ENCODE results near the gene PARD3. TPM values are rescaled to one million over a fixed set of nuclear protein-coding genes. Genes with fewer than 3 reads are reported as not detected.

Gene PARD3
- total and polyA plus RNA-seq, 3 donors from 2014 or later = 31.8 to 59.5 (median 49.5) TPM

DNA sequence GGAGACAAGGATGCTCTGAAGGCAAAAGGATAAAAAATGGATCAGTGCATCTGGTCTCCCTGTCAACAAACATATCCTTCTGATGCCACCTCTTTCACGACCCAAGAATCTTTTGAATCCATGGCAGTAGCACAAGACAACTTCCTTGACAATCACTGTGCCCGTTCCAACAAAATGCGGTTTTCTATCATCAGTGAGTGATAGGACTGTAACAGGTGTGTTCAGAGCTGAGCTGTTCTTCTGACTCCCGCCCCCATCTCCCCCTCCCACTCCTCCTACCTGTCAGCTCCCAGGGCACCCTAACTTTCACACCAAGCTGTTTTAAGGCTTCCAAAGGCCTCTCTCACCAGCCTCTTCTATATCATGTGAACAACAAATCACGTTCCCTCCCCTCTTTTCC, 74.8 kb downstream of the PARD3 start:
- peak overlapping the region; percentile 17 to 45 for H3K27ac ChIP-seq
- no peak overlapping the region for H3K4me3 ChIP-seq
- no peaks in the 10 kb centered on the region for H3K27me3 ChIP-seq
- WGBS, 2 donors = 39 to 53% methylated on average over 5 of the region's 5 CpGs
- no peak for TF ChIP-seq POLR2A (IDR thresholded peaks at IDR 0.05)
- TF ChIP-seq, protein P1, sequence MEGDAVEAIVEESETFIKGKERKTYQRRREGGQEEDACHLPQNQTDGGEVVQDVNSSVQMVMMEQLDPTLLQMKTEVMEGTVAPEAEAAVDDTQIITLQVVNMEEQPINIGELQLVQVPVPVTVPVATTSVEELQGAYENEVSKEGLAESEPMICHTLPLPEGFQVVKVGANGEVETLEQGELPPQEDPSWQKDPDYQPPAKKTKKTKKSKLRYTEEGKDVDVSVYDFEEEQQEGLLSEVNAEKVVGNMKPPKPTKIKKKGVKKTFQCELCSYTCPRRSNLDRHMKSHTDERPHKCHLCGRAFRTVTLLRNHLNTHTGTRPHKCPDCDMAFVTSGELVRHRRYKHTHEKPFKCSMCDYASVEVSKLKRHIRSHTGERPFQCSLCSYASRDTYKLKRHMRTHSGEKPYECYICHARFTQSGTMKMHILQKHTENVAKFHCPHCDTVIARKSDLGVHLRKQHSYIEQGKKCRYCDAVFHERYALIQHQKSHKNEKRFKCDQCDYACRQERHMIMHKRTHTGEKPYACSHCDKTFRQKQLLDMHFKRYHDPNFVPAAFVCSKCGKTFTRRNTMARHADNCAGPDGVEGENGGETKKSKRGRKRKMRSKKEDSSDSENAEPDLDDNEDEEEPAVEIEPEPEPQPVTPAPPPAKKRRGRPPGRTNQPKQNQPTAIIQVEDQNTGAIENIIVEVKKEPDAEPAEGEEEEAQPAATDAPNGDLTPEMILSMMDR (IDR thresholded peaks at IDR 0.05) = no peak
- H3K36me3 ChIP-seq (ENCODE audit: low read depth, missing control alignments) = no peaks in the 10 kb centered on the region
- intact Hi-C loops (cut with DNase I; ENCODE audit: low total_unique reads) = no loop called here
- no peak for DNase-seq
- H3K4me1 ChIP-seq = peaks cover 22% of the 10 kb centered on the region
- H3K9me3 ChIP-seq = no peaks in the 10 kb centered on the region

DNA sequence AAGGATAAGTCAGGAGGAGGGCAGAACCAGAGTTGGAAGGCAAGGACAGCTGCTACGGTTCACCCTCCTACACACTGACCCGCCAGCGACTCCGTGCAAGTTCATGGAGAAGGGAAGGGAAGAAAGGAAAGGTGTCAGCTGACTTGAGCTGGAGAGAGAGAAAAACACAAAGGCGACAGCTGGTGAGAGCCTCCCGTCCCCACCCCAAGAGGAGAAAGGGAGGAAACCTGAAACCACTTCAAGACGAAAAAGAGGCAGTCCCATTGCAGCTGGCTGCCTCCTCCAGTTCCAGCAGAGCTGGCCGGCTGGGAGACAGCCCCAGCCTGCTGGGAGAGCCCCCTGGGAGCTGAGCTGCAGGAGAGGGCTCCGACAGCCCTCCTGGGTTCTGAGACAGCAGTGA, 75.2 kb downstream of the PARD3 start:
- WGBS, 2 donors = 10 to 50% methylated on average over 8 to 9 of the region's 9 CpGs
- DNase-seq = peak; percentile 87
- H3K27ac ChIP-seq = peak overlapping the region; percentile 17 to 45
- H3K4me1 ChIP-seq = peaks cover 22% of the 10 kb centered on the region
- no peak overlapping the region for H3K4me3 ChIP-seq
- intact Hi-C loops (cut with DNase I; ENCODE audit: low total_unique reads) = no loop called here
- no peak for TF ChIP-seq POLR2A (IDR thresholded peaks at IDR 0.05)
- TF ChIP-seq, protein P1 (IDR thresholded peaks at IDR 0.05) = no peak
- no peaks in the 10 kb centered on the region for H3K9me3 ChIP-seq
- H3K36me3 ChIP-seq (ENCODE audit: low read depth, missing control alignments) = no peaks in the 10 kb centered on the region
- H3K27me3 ChIP-seq = no peaks in the 10 kb centered on the region

DNA sequence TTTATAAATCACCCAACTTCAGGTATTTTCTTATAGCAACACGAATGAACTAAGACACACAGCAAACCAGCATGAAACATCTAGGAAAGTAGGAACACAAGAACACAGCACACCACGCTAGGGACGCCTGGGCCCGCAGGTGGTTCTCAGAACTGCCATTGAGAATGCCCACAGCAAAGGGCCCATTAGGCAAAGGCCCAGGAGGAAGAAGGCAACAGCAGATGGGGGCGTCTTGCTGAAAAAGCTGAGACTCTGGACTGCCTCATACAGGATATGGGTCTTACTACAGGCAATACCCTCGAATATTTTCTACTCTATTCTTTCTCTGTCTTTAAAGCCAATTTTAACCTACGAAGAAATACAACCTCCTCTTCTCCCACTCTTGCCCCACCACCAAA, 77.3 kb downstream of the PARD3 start:
- intact Hi-C loops (cut with DNase I; ENCODE audit: low total_unique reads) = no loop called here
- 91 to 94% methylated on average over 7 of the region's 7 CpGs for WGBS, 2 donors
- DNase-seq = no peak
- Histone ChIP-seq H3K4me3 (no peak overlapping the region), H3K4me1 (peaks cover 15% of the 10 kb centered on the region), H3K36me3 (ENCODE audit: low read depth, missing control alignments) (no peaks in the 10 kb centered on the region), H3K9me3 (no peaks in the 10 kb centered on the region), H3K27ac (no peak overlapping the region), H3K27me3 (no peaks in the 10 kb centered on the region)
- TF ChIP-seq, protein P1 (IDR thresholded peaks at IDR 0.05) = no peak
- no peak for TF ChIP-seq POLR2A (IDR thresholded peaks at IDR 0.05)

DNA sequence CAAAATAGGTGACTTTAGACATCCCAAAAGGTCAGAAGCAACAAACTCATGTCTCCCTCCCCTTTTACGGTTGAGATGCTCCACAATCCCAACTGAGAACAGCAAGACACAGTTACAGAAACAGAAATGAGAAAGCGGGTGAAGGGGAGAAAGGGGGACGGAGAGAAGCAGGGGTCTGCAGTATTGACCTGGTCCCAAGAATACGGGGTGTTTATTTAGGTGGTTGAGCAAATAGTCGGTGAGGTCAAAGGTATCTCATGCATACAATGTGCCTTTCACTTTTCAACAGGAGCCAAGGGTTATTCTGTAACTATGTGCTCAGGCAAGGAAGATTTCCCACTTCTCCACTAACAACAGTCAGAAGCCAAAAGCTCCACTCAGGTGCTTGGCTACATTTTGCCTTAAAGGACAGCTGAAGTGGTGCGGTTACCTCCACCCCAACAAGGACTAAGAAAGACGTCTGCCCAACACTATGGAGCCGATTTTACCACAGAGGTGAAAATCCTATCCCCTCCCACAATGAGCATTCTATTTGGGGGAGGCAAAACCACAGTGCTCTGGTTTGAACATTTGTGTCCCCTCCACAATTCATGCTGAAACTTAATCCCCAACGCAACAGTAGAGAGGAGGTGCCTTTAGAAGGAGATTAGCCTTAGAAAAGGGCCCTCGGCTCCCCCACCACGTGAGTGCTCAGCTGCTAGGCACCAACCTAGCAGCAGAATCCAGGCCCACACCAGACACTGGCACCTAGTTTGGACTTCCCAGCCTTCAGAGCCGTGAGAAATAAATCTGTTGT, 77.9 kb downstream of the PARD3 start:
- Histone ChIP-seq H3K4me1 (peaks cover 15% of the 10 kb centered on the region), H3K9me3 (no peaks in the 10 kb centered on the region), H3K27ac (no peak overlapping the region), H3K36me3 (ENCODE audit: low read depth, missing control alignments) (no peaks in the 10 kb centered on the region), H3K4me3 (no peak overlapping the region), H3K27me3 (no peaks in the 10 kb centered on the region)
- DNase-seq = no peak
- intact Hi-C loops (cut with DNase I; ENCODE audit: low total_unique reads) = no loop called here
- 79 to 81% methylated on average over 12 of the region's 12 CpGs for WGBS, 2 donors
- no peak for TF ChIP-seq POLR2A (IDR thresholded peaks at IDR 0.05)
- TF ChIP-seq, protein P1 (IDR thresholded peaks at IDR 0.05) = no peak

DNA sequence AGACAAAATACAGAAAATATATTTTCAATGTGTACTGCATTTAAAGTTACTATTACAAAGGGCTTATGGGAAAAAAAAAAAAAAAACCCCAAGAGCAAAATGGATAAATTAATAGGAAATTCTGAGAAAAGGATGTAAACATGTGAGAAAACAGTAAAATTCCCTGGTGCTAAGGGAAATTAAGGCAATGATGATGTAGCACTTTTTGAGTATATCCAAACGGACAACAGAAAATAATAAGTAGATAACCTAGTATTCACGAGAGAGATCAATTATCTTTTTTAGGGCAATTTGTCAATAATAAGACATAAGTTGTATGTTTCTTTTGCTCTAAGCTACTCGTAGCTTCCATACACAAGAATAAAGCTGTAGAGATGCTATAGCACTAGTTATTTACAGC, 80.2 kb downstream of the PARD3 start:
- TF ChIP-seq, protein P1 (IDR thresholded peaks at IDR 0.05) = no peak
- TF ChIP-seq POLR2A (IDR thresholded peaks at IDR 0.05) = no peak
- Histone ChIP-seq H3K4me1 (peaks cover 9% of the 10 kb centered on the region), H3K36me3 (ENCODE audit: low read depth, missing control alignments) (no peaks in the 10 kb centered on the region), H3K4me3 (no peak overlapping the region), H3K9me3 (no peaks in the 10 kb centered on the region), H3K27ac (no peak overlapping the region), H3K27me3 (no peaks in the 10 kb centered on the region)
- intact Hi-C loops (cut with DNase I; ENCODE audit: low total_unique reads) = no loop called here
- 85 to 86% methylated on average over 3 of the region's 3 CpGs for WGBS, 2 donors
- no peak for DNase-seq
